Right kidney (tissue), 1 donor: ENCODE measurements around the gene INO80B.
"Not testable (repeated sequence)": the region's sequence is repeated elsewhere in the genome, so short reads cannot be mapped to it uniquely, and the experiment has no call there.

Source experiments
- DNase-seq: peaks from one replicate; pipeline ENCODE4 v3.0.0-alpha.2; 2016

Gene INO80B

DNA sequence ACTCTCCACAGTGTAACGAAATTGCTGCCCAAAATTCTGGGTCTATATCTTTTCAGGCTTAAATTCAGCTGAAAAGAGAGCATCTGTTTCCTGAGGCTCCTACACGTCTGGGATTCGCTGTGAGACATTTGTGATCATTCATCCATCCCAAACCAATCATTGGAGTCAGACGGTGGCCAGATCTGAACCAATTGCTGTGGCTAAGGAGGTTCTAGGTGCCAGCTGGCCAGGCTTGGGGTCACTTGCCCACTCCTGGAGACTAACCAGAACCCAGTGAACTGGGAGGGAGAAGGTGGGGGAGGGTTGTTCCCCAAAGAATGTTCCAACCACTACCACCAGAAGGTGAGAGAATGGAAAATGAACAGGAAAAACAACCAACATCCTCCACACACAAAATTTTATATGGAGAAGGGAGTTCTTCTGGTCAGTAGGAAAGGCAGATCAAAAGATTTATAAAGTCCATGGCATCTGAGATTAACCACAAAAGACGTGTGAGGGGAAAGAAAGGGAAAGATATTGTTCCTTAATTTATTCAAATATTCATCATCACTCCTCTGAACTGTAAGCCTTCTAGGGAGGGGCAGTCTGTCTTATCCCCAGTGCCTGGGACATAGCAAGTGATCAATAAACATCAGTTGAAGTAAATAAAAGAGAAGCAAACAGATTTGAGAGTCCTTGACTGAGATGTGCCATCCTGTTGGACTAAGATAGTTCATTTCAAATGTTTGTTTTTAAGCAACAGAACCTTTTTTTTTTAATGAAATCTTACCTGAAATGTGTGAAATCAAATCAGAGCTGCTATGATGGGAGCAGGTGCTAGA lies 10.2 kb upstream of the INO80B start:
- DNase-seq, result no peak

DNA sequence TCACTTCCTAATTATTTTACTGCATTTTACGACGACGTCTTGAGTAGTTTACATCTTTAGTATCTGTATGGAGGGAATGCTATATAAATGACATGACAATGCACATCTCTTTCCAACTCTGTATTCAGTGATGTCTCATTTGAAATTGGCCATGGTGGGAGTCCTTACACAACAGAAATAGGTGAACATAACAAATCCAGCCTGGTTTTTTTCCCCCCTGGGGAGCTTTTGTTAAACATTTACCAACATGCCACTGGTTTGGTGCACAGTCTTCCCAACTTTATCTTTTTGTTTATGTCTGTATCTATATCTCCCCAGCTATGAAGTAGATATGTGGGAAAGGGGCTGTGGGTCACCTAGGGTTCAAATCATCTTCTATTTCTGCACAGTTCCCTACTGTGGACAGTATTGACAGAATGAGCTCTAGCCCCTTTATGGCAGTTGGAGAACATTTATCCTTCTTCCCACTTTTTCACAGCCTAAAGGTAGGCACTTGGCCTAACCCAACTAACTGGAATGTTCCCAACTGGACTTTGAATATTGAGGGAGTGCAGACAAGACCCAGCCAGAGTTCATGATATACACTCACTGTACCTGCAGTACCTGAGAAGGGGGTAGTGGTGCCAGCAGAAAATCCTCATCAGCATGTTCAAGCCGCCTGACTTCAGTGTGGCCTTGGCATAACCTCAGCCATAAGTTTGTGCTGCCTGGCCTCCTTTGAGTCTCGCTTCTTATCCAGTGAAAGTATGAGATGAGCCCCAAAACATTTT lies 7.5 kb upstream of the INO80B start:
- DNase-seq, result no peak

DNA sequence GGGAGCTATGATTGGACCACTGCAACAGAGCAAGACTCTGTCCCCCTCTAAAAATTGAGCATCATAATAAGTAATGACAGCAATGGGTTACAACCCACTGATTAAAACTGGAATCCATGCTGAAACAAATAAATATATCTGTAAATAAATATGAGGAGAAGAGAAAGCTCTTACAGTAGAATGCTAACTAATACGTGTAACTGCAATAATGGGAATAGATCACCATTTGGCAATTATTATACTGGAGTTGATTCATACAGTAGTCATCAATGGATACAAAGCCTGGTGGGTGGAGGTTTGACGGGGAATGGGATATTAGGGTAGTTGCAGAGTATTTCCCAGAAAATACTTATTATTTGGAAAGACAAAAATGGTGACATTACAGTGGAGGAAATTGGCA lies 6.1 kb upstream of the INO80B start:
- no peak for DNase-seq

DNA sequence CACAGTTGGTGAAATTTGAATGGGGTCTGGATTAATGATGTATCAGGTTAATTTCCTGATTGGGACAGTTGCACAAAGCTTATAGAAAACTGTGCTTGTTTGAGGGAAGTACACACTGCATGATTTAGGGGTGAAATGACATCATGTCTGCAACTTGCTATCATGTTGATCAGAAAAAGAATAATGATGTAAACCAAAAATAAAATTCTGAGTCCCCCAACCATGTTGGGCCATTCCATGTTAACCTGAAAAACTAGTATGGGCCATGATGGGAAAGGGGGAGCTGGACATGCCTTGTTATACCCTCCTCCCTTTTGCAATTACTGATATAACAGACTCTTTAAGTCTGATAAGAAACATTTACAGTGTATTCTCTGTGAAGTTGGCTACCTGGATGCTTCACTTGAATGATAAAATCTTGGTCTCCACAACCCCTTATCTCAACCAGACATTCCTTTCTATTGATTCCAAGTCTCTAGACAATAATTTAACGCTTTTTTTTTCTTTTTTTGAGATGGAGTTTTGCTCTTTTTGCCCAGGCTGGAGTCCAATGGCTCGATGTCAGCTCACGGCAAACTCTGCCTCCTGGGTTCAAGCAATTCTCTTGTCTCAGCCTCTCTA lies 4.2 kb upstream of the INO80B start:
- DNase-seq, result no peak

DNA sequence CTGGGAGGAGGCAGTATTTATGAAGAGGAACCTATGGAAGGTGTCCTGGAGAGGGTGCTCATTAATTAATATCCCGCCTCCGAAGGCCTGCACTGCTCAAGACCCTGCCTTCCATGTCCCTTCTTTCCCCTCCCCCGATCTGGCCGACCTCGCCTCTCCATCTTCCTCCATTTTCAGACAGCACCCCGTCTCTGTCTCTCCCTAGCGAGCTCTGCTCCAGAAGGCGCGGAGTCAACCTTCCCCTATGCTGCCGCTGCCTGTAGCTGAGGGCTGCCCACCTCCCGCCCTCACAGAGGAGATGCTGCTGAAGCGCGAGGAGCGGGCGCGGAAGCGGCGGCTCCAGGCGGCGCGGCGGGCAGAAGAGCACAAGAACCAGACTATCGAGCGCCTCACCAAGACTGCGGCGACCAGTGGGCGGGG lies 2.3 kb downstream of the INO80B start:
- DNase-seq, result peak; percentile 71

DNA sequence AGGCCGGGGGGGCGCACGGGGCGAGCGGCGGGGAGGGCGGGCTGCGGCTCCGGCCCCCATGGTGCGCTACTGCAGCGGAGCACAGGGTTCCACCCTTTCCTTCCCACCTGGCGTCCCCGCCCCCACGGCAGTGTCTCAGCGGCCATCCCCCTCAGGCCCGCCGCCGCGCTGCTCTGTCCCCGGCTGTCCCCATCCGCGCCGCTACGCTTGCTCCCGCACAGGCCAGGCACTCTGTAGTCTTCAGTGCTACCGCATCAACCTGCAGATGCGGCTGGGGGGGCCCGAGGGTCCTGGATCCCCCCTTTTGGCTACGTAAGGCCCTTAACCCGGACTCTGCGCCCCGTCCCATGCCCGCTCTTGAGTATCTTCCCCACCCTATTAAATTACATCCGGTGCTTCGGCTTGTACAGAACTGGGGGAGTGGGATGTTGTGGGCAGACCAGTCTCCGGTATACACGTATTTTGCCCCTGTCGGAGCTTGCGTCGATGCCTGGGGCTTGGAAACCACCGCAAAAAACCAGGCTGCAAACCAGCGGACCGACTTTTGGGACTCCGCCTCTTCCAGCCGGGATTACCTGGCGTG lies 2.8 kb downstream of the INO80B start:
- DNase-seq, result peak; percentile 95

DNA sequence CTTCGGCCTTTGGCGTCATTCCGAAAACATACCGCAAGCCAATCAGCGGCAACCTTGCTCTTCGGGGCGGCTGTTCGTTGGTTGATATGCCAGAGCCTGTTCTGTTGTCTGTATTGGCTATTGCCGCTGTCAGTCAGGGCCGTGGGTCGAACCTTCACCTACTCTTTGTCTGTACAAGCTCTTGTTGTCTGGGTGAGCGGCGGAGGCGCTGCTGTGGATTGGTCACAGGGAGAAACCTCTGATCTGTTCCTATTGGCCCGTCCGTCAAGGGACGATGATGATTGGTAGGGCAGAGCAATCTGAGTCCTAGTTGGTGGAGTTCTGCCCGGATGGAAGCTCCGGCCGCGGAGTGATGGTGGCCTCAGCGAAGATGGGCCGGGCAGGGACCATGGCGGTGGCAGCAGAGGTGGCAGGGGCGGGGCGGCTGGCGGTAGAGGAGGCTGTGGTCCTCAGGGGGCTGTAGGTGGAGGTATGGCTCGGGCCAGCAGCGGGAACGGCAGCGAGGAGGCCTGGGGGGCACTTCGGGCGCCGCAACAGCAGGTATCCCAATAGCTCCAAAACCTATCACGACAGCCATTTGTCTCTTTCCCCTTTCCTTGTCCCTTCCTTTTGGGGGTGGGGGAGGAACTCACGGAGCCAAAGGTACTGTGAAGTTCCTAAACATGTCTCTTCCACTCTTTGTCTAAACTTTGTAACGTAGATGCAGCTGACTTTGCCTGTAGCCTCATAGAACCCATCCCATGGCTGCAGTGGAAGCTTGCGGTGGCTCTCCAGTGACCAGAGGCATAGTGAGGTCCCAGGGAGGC lies 3.4 kb downstream of the INO80B start, which contains the start of gene WBP1:
Gene WBP1 (plus strand): TSS at position 307 of the 806 bp plus-strand sequence. CDS start 165 bp downstream, at position 472.
- DNase-seq, result peak; percentile 70

DNA sequence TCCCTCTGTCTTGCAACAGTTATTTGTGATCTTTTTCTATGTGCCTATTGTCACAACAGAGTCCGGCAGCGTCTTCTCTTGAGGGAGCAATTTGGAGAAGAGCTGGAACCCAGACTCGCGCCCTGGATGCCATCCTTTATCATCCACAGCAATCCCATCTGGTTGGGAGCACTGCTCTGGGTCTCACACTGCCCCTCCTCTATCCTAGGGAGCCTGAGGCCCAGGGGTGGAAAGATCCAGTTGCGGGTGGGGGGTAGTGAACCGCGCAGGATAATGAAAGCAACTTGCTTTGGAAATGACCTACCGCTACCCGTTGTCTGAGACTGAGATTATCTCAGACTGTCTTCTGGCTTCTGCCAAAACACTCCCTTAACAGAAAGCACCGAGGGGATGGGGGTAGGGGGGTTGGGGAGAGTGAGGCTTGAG lies 4.1 kb downstream of the INO80B start:
- DNase-seq, result no peak

DNA sequence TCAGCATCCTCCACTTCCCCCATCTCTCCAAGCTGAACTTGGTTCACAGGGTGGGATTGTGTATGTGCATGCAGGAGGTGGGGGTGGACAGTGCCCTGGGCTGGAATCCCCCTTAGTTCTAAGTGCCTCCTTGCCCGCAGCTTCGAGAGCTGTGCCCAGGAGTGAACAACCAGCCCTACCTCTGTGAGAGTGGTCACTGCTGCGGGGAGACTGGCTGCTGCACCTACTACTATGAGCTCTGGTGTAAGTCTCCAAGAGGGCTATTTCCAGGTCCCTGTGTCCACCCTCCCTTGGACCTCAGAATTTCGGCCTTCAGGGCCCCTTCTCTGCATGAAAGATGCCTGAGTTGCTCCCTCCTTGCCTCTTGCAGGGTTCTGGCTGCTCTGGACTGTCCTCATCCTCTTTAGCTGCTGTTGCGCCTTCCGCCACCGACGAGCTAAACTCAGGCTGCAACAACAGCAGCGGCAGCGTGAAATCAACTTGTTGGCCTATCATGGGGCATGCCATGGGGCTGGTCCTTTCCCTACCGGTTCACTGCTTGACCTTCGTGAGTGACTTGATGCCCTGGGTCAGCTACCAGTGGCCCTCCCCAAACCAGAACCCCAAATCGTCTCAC lies 4.7 kb downstream of the INO80B start:
- not testable (repeated sequence) for DNase-seq

DNA sequence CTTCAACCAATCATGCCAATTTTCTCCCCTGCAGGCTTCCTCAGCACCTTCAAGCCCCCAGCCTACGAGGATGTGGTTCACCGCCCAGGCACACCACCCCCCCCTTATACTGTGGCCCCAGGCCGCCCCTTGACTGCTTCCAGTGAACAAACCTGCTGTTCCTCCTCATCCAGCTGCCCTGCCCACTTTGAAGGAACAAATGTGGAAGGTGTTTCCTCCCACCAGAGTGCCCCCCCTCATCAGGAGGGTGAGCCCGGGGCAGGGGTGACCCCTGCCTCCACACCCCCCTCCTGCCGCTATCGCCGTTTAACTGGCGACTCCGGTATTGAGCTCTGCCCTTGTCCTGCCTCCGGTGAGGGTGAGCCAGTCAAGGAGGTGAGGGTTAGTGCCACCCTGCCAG lies 5.3 kb downstream of the INO80B start:
- DNase-seq, result not testable (repeated sequence)

DNA sequence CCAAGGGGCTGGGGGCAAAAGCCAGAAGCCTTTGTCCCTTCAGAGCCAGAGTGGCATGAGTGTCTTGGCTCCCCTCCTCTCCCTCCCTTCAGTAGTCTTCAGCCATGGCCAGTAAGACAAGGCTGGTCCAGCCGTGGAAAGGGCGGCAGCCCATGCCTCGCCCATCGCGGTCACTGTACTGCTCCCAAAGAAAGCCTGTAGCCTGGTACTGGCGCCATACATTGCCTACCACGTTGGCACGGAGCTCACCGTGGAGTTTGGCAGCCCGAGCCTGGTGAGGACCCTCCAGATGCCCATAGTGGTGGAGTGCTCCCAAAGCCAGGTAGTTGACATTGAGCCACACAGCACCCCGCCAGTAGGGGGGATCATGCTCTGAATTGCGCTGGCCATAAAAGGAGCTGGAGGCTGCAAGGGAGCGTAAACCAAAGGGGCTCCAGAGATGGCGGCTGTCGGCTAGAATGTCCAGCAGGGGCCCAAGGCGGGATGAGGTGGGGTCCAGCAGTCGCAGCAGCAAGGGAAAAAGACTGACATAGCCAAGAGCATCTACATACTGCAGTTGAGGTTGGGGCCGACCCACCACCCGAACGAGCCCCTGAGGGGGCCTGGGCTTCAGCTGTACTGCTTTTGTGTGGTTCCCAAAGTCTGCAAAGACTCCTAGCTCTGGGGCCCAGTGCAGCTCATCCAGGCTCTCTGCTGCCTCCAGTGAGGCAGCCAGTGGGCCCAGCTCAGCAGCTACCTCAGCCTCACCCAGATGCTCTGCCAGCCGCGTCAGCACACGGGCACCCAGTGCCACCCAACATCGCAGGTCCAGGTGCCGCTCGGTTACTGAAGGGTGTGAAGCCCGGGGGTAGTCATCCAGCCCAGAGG lies 6.5 kb downstream of the INO80B start:
- no peak for DNase-seq

DNA sequence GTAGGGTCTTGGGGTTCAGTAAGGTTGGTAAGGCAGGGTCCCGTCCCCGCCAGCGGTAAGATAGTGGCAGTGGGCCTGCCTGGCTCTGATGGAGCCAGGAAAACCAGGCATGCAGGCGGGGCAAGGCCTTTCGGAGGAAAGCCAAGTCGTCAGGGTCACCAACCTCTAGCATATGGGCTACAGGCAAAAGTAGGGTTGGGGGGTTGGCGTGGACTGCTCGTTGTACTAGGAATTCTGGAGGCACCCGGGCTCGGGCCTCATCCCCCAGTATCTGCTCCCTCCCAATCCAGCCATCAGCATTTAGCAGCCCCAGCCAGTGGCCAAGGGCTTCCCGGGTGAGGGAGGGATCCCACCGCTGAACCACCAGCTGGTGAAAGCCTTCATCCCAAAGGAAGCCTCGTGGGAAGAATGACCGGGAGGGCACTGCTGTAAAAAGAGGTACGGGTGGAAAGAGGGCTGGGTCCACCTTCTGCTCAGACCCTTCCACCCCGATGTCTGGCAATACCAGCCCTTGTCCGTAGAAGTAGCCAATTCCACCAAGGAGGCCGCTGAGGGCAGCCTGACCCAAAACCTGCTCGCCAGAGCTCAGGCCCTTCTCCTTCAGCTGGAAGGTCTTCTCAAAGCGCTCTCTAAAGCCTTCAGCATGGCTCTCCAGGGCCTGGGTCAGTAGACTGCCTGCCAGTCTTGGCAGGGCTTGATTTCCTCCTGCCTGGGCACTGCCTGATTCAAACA lies 7.3 kb downstream of the INO80B start:
- DNase-seq, result no peak

DNA sequence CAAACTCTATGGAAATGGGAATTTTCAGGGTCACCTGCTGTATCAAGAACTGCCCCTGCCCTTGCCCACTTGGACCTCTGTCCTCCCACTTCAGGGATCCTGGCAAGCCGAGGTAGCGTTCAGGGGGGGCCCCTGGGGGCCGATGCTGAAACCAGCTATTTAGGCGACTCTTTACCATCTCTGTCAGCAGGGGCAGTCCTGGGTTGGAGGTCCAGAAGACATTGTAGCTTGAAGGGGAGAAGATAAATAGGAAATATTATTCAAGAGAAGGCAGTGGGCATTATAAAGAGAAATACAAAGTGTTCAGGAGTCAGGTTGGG lies 7.9 kb downstream of the INO80B start:
- no peak for DNase-seq

DNA sequence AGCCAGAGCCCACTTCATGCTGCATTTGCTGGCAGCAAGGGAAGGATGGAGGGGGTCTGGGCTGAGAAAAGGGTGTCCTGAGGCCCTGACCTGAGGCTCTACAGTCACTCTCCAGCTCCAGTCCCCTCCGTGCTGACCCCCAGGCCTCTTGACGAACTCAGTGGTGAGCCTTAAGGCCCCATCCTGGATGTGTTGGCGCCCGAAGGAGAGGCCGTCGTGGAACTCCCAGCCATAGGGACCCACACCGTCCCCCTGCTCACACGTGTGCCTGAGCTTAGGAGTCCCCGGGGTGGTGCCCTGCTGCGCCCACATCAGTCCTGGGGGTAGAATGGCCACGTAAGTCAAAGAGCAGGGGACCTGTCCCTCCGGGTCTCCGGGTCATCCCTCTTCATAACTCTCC lies 9.5 kb downstream of the INO80B start:
- no peak for DNase-seq

DNA sequence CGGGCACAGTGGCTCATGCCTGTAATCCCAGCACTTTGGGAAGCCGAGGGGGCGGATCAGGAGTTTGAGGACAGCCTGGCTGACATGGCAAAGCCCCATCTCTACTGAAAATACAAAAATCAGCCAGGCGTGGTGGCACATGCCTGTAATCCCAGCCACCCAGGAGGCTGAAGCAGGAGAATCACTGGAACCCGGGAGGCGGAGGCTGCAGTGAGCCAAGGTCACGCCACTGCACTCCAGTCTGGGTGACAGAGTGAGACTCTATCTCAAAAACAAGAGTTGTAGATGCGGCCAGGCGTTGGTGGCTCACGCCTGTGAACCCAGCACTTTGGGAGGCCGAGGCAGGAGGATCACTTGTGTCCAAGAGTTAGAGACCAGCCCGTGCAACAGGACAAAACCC lies 15.9 kb downstream of the INO80B start:
- not testable (repeated sequence) for DNase-seq

DNA sequence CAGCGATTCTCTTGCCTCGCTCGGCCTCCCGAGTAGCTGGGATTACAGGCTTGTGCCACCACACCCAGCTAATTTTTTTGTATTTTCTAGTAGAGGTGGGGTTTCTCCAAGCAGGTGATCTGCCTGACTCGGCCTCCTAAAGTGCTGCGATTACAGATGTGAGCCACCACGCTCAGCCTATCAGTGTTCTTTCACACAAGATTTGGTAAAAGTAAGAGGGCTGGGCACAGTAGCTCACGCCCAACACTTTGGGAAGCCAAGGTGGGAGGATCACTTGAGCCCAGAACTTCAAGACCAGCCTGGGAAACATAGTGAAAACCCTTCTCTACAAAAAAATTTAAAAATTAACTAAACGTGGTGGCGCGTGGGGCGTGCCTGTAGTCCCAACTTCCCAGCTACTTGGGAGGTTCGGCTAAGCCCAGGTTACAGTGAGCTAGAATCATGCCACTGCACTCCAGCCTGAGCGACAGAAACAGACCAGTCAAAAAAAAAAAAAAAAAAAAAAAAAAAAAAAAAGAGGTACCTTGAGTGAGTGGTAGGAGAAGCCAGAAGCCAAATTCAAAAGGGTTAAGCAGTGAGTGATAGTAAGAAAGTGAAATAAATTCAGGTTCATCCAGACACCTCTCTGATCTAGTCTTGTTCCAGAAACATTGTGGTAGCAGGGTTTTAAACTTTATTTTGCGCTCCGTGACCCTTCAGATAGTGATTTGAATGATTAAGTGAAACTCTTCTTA lies 16.6 kb downstream of the INO80B start:
- DNase-seq, result no peak

DNA sequence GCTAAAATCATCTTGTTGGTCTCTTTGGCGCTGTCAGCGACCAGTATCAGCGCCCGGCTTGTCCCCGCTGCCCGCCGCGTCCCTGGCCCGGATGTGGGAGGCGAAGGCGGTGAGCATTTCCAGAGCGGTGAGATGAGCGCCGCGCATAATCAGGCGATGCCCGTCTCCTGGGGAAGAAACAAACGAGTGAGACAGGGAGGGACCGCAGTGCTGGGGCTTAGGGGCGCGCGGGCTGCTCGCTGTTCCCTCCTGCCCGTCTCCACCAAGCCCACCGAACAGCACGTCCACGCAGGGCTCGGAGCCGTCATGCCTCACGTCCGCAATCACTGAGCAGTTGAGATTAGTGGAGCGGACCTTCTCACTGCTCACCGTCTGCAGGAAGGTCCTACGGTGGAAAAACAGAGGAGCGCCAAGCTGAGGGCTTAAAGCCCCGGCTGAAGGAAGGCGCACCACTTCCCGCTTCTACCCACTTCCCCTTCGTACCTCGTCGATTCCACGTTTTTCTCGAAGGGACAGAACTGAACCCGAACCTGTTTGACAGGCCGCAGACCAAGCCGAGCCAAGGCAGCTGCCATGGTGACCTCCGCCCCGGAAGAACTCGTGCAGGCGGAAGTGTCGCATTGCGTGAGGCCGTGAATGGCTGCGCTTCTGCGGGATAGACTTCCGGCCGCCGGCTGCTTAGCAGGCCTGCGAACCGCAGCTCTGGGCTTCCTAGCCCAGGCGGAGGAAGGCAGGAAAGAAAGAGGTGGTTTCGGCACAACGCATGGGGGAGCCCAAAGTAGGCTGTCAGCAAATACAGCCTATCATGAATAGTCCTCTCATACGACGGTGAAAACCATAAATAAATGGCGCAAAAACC lies 17.4 kb downstream of the INO80B start, which contains the start of gene MRPL53:
Gene MRPL53 (minus strand): TSS at position 595 of the 859 bp plus-strand sequence. CDS start 20 bp downstream, at position 575.
- peak; percentile 95 for DNase-seq

DNA sequence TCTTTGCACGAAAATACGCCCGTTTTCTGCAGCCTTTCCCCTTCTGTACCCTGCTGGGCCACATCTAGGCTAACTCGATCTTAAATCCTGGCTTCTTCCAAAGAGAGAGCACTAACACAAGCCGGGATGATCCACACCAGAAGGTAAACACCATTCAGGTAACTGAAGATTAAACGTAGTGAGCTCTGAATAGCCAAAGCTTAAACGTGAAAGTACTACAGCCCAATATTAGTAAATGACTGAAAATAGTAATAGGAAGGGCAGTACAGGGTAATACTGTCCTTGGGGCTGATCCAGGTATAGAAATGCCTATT lies 18.0 kb downstream of the INO80B start:
- no peak for DNase-seq
